Kidney (tissue), 14 donors: ENCODE results near the gene CELF4. TPM values are rescaled to one million over a fixed set of nuclear protein-coding genes. Genes with fewer than 3 reads are reported as not detected.
A peak's percentile ranks its signal among the peaks of the same experiment; 100 is the strongest.

Experiments
- DNase-seq, 5 donors: peaks; one replicate each; pipeline ENCODE4 v3.0.0-alpha.2; 2013 to 2020
- FAIRE-seq: peaks from 2 replicates; lab custom pipeline; 2012; peaks lifted over from hg19 to GRCh38; lab: Jason Lieb, UNC
- H3K27ac ChIP-seq, 2 donors: one replicate each; pipeline ENCODE4 v1.7.0; 2013; ENCODE audit warnings: low read depth in 2 of 2, low read length in 2 of 2, inconsistent platforms in 1 of 2
- H3K27me3 ChIP-seq: one replicate; pipeline ENCODE4 v1.7.1; 2013; ENCODE audit warnings: low read length, inconsistent platforms; ENCODE audit not compliant: control insufficient read depth, insufficient read depth
- H3K36me3 ChIP-seq, 3 donors: one replicate each; pipeline versions ENCODE4 v1.7.0 to v1.7.1; 2013; ENCODE audit warnings: low read length in 3 of 3, control low read depth in 1 of 3, inconsistent platforms in 1 of 3; ENCODE audit not compliant: insufficient read depth in 3 of 3, control insufficient read depth in 2 of 3
- H3K4me1 ChIP-seq, 3 donors: one replicate each; pipeline versions ENCODE4 v1.7.0 to v1.7.1; 2013; ENCODE audit warnings: low read length in 3 of 3, inconsistent platforms in 1 of 3, low read depth in 1 of 3; ENCODE audit not compliant: control insufficient read depth in 2 of 3, insufficient read depth in 2 of 3
- H3K4me3 ChIP-seq, 3 donors: one replicate each; pipeline versions ENCODE4 v1.7.0 to v1.8.1; 2013; ENCODE audit warnings: low read length in 3 of 3, control low read depth in 1 of 3, inconsistent platforms in 1 of 3
- H3K9ac ChIP-seq, 3 donors: one replicate each; pipeline versions ENCODE4 v1.7.0 to v1.7.1; 2013; ENCODE audit warnings: low read length in 3 of 3, control low read depth in 1 of 3, inconsistent platforms in 1 of 3
- H3K9me3 ChIP-seq, 3 donors: one replicate each; pipeline versions ENCODE4 v1.7.0 to v1.7.1; 2013; ENCODE audit warnings: low read length in 3 of 3, control low read depth in 1 of 3, inconsistent platforms in 1 of 3; ENCODE audit not compliant: control insufficient read depth in 2 of 3, insufficient read depth in 1 of 3
- intact Hi-C: fragments of 100-400 bp; cut with DNase I; formaldehyde crosslinking; loops from one replicate; pipeline ENCODE4 v1.11.1; 2022
- polyA plus RNA-seq: library from polyadenylated mRNA; stranded (reverse); fragments of 350-450 nt; fragmentation: Illumina TruSeq; extraction: RNeasy Lipid Tissue Mini Kit (QIAGEN cat#74804); gene quantifications from one replicate; pipeline ENCODE4 v1.2.3, GENCODE V29; 2014; ENCODE audit warnings: low read depth, low replicate concordance; ENCODE audit not compliant: insufficient read depth
- total RNA-seq: library from RNA; stranded (reverse); fragmentation: NEBNext Ultra II Directional; extraction: Animal tissue kit (Norgen Biotek cat#: 25700); gene quantifications from one replicate; pipeline ENCODE4 v1.2.1, GENCODE V29; 2021
- TF ChIP-seq, protein P1 (sequence below): IDR thresholded peaks from 3 replicates; pipeline ENCODE4 v1.5.1; 2012; ENCODE audit warnings: mild to moderate bottlenecking, moderate library complexity, borderline replicate concordance; ENCODE audit not compliant: insufficient read depth; ENCODE audit errors: extremely low read depth
- donor health status: control.
- donor health status: control.
- donor health status: control.
- donor health status: control.
- donor health status: control.
- donor health status: DM: yes; HTN: yes; CAD: no.
- donor health status: Normal renal cell carcinoma (clear cell type).

Gene CELF4
- total and polyA plus RNA-seq, 2 donors from 2014 or later: 0.85 to 1.5 TPM

DNA sequence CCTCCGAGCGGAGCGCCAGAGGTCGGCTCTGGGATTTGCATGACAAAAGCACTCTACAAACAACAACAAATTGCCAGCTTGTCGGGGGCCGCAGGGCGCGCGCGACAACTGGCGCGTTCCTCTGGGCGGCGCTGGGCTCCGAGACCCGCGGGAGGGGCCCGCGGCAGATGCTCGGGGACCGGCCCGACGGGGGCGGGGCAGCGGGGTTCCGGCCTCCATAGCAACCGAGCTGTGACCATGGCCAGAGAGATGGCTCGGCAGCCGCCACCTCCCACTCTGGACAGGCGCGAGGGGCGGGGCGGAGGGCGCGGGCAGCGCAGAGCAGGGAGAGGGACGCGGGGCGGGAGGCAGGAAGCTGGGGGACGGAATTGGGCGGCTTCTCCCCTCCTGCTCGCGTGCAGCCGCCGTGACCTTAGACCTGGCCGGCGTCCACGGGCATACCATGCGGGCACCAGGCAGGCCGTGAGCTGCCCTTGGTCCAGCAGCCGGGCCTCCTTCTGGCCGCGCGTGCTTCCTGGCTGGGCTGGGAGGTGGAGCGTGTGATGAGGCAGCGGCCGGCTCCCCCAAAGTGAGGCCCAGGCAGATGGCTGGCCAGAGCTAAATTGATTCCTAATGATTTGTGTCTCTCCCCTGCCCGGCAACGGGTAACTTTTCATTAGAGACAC is 171.5 kb downstream of the CELF4 start:
- no peaks in the 10 kb centered on the region for H3K27me3 ChIP-seq
- FAIRE-seq: no peak
- peak overlapping the region in 1 of 3 donors; percentile 21 for H3K4me3 ChIP-seq
- TF ChIP-seq, protein P1, sequence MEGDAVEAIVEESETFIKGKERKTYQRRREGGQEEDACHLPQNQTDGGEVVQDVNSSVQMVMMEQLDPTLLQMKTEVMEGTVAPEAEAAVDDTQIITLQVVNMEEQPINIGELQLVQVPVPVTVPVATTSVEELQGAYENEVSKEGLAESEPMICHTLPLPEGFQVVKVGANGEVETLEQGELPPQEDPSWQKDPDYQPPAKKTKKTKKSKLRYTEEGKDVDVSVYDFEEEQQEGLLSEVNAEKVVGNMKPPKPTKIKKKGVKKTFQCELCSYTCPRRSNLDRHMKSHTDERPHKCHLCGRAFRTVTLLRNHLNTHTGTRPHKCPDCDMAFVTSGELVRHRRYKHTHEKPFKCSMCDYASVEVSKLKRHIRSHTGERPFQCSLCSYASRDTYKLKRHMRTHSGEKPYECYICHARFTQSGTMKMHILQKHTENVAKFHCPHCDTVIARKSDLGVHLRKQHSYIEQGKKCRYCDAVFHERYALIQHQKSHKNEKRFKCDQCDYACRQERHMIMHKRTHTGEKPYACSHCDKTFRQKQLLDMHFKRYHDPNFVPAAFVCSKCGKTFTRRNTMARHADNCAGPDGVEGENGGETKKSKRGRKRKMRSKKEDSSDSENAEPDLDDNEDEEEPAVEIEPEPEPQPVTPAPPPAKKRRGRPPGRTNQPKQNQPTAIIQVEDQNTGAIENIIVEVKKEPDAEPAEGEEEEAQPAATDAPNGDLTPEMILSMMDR: no peak
- peak overlapping the region in 1 of 3 donors; percentile 46 for H3K9ac ChIP-seq
- H3K4me1 ChIP-seq: peaks cover 0 to 2% (median 0%) of the 10 kb centered on the region in 3 donors
- H3K36me3 ChIP-seq: no peaks in the 10 kb centered on the region
- peaks cover 0 to 8% (median 0%) of the 10 kb centered on the region in 3 donors for H3K9me3 ChIP-seq
- intact Hi-C loops: no loop called here
- peak; percentile 89 to 94 (median 93) for DNase-seq
- H3K27ac ChIP-seq: no peak overlapping the region

GRCh38 chr18:37393221-37393827 is 172.3 kb downstream of the CELF4 start:
- TF ChIP-seq, protein P1: no peak
- Histone ChIP-seq H3K36me3 (no peaks in the 10 kb centered on the region), H3K9ac (no peak overlapping the region), H3K4me3 (no peak overlapping the region), H3K27ac (no peak overlapping the region), H3K9me3 (peaks cover 0 to 11% (median 0%) of the 10 kb centered on the region in 3 donors), H3K27me3 (no peaks in the 10 kb centered on the region), H3K4me1 (peaks cover 0 to 2% (median 0%) of the 10 kb centered on the region in 3 donors)
- intact Hi-C loops: no loop called here
- FAIRE-seq: no peak
- DNase-seq: peak in 1 of 5 donors; percentile 69

- no peaks in the 10 kb centered on the region for H3K36me3 ChIP-seq
- no peak overlapping the region for H3K27ac ChIP-seq
- H3K4me3 ChIP-seq: no peak overlapping the region
- TF ChIP-seq, protein P1: no peak
- H3K9ac ChIP-seq: no peak overlapping the region
- peaks cover 0 to 2% (median 0%) of the 10 kb centered on the region in 3 donors for H3K4me1 ChIP-seq
- DNase-seq (no peak), FAIRE-seq (no peak)
- no peaks in the 10 kb centered on the region for H3K27me3 ChIP-seq
- H3K9me3 ChIP-seq: peaks cover 0 to 11% (median 0%) of the 10 kb centered on the region in 3 donors
- intact Hi-C loops: no loop called here
Measured at GRCh38 chr18:37392648-37393047, 172.9 kb downstream of the CELF4 start.
